NCI-H128 (cell line): ENCODE data around the gene FBXO47.
A peak's percentile ranks its signal among the peaks of the same experiment; 100 is the strongest.

Experiments
- DNase-seq: peaks from one replicate; lab custom pipeline; 2025; ENCODE audit not compliant: unreplicated experiment; lab: John Stamatoyannopoulos, UW

The FBXO47 gene

GRCh38 chr17:38967290-38967738, at the start of gene FBXO47:
TSS of gene FBXO47 (minus strand) at chr17:38967403. CDS start at chr17:38963025, 4,378 bp downstream.
- no peak for DNase-seq

GRCh38 chr17:39016193-39017153, 49.3 kb upstream of the FBXO47 start:
- DNase-seq: no peak

GRCh38 chr17:39015546-39015935, 48.3 kb upstream of the FBXO47 start:
- no peak for DNase-seq

- no peak for DNase-seq
These were observed 47.8 kb upstream of the FBXO47 start for GRCh38 chr17:39014795-39015545.

- no peak for DNase-seq
These were observed 47.0 kb upstream of the FBXO47 start for GRCh38 chr17:39014044-39014794.

- DNase-seq: no peak
These were observed 45.5 kb upstream of the FBXO47 start for GRCh38 chr17:39012725-39013124.

GRCh38 chr17:39011907-39012468, 44.8 kb upstream of the FBXO47 start:
- no peak for DNase-seq

GRCh38 chr17:39009581-39010001, 42.4 kb upstream of the FBXO47 start:
- DNase-seq: no peak

- DNase-seq: no peak
These were observed 41.4 kb upstream of the FBXO47 start for GRCh38 chr17:39008633-39009032.

GRCh38 chr17:39002991-39003715, 36.0 kb upstream of the FBXO47 start:
- DNase-seq: no peak

GRCh38 chr17:39001703-39002637, 34.8 kb upstream of the FBXO47 start:
- DNase-seq: no peak

- no peak for DNase-seq
These were observed 32.9 kb upstream of the FBXO47 start for GRCh38 chr17:39000021-39000601.

GRCh38 chr17:38996660-38997337, 29.6 kb upstream of the FBXO47 start:
- DNase-seq: no peak

- no peak for DNase-seq
These were observed 26.8 kb upstream of the FBXO47 start for GRCh38 chr17:38994026-38994425.

GRCh38 chr17:38984666-38985065, 17.5 kb upstream of the FBXO47 start:
- DNase-seq: no peak

- peak; percentile 43 for DNase-seq
These were observed 15.9 kb upstream of the FBXO47 start for GRCh38 chr17:38982858-38983746.

GRCh38 chr17:38981636-38982035, 14.4 kb upstream of the FBXO47 start:
- no peak for DNase-seq
